ENCODE results near the gene GUCY1A2. TPM values are rescaled to one million over a fixed set of nuclear protein-coding genes. Genes with fewer than 3 reads are reported as not detected.

GUCY1A2 gene
- total RNA-seq, 2 donors from 2014 or later = 3.7 to 5.3 TPM

GRCh38 chr11:106821826-106822225, 196.4 kb downstream of the GUCY1A2 start:
- no peaks in the 10 kb centered on the region for H3K9me3 ChIP-seq (ENCODE audit: control insufficient read depth, low read length)
- no peaks in the 10 kb centered on the region for H3K27me3 Mint-ChIP-seq (ENCODE audit: insufficient read depth)
- no peak overlapping the region for H3K4me3 Mint-ChIP-seq
- H3K27ac Mint-ChIP-seq = no peak overlapping the region
- no peak overlapping the region for H3K4me3 ChIP-seq (ENCODE audit: low read length)
- no peaks in the 10 kb centered on the region for H3K9me3 Mint-ChIP-seq
- DNase-seq = no peak
- no peaks in the 10 kb centered on the region for H3K36me3 Mint-ChIP-seq (ENCODE audit: low read depth)
- no peaks in the 10 kb centered on the region for H3K36me3 ChIP-seq (ENCODE audit: control insufficient read depth, insufficient read depth, low read length)
- TF ChIP-seq CTCF (conservative IDR thresholded peaks at IDR 0.05) = no peak
- 88% methylated on average over 1 of the region's 2 CpGs; no CpG with 5 or more reads in 1 of the 2 experiments for WGBS, 2 experiments (ENCODE audit: insufficient coverage in 1 of 2, insufficient read length in 1 of 2)
- no peak overlapping the region for H3K27ac ChIP-seq (ENCODE audit: low read depth, low read length)
- no peaks in the 10 kb centered on the region for H3K4me1 ChIP-seq (ENCODE audit: control insufficient read depth, insufficient read depth, low read length)
- peaks cover 22% of the 10 kb centered on the region for H3K4me1 Mint-ChIP-seq
- no peaks in the 10 kb centered on the region for H3K27me3 ChIP-seq (ENCODE audit: control insufficient read depth, insufficient read depth, low read length, poor library complexity, severe bottlenecking)
- H3K9ac ChIP-seq (ENCODE audit: extremely low read depth, low read length, poor library complexity, severe bottlenecking) = no peak overlapping the region

GRCh38 chr11:106821291-106821690, 197.0 kb downstream of the GUCY1A2 start:
- Histone ChIP-seq H3K9me3 (ENCODE audit: control insufficient read depth, low read length) (no peaks in the 10 kb centered on the region), H3K36me3 (ENCODE audit: control insufficient read depth, insufficient read depth, low read length) (no peaks in the 10 kb centered on the region), H3K4me1 (ENCODE audit: control insufficient read depth, insufficient read depth, low read length) (no peaks in the 10 kb centered on the region), H3K27me3 (ENCODE audit: control insufficient read depth, insufficient read depth, low read length, poor library complexity, severe bottlenecking) (no peaks in the 10 kb centered on the region), H3K27ac (ENCODE audit: low read depth, low read length) (no peak overlapping the region), H3K4me3 (ENCODE audit: low read length) (no peak overlapping the region), H3K9ac (ENCODE audit: extremely low read depth, low read length, poor library complexity, severe bottlenecking) (no peak overlapping the region)
- H3K4me1 Mint-ChIP-seq = peaks cover 26% of the 10 kb centered on the region
- no peaks in the 10 kb centered on the region for H3K27me3 Mint-ChIP-seq (ENCODE audit: insufficient read depth)
- 67% methylated on average over 1 of the region's 1 CpG; no CpG with 5 or more reads in 1 of the 2 experiments for WGBS, 2 experiments (ENCODE audit: insufficient coverage in 1 of 2, insufficient read length in 1 of 2)
- H3K4me3 Mint-ChIP-seq = no peak overlapping the region
- TF ChIP-seq CTCF (conservative IDR thresholded peaks at IDR 0.05) = no peak
- H3K27ac Mint-ChIP-seq = no peak overlapping the region
- H3K9me3 Mint-ChIP-seq = no peaks in the 10 kb centered on the region
- DNase-seq = peak; percentile 46
- H3K36me3 Mint-ChIP-seq (ENCODE audit: low read depth) = no peaks in the 10 kb centered on the region

- Mint-ChIP-seq H3K9me3 (no peaks in the 10 kb centered on the region), H3K4me3 (no peak overlapping the region), H3K4me1 (peaks cover 25% of the 10 kb centered on the region), H3K27me3 (ENCODE audit: insufficient read depth) (no peaks in the 10 kb centered on the region), H3K36me3 (ENCODE audit: low read depth) (no peaks in the 10 kb centered on the region), H3K27ac (no peak overlapping the region)
- Histone ChIP-seq H3K27me3 (ENCODE audit: control insufficient read depth, insufficient read depth, low read length, poor library complexity, severe bottlenecking) (no peaks in the 10 kb centered on the region), H3K4me3 (ENCODE audit: low read length) (no peak overlapping the region), H3K9ac (ENCODE audit: extremely low read depth, low read length, poor library complexity, severe bottlenecking) (no peak overlapping the region), H3K36me3 (ENCODE audit: control insufficient read depth, insufficient read depth, low read length) (no peaks in the 10 kb centered on the region), H3K9me3 (ENCODE audit: control insufficient read depth, low read length) (no peaks in the 10 kb centered on the region), H3K27ac (ENCODE audit: low read depth, low read length) (no peak overlapping the region), H3K4me1 (ENCODE audit: control insufficient read depth, insufficient read depth, low read length) (no peaks in the 10 kb centered on the region)
- no peak for TF ChIP-seq CTCF (conservative IDR thresholded peaks at IDR 0.05)
- DNase-seq = no peak
- WGBS, 2 experiments (ENCODE audit: insufficient coverage in 1 of 2, insufficient read length in 1 of 2) = 92 to 96% methylated on average over 4 to 5 of the region's 5 CpGs
These were observed 199.8 kb downstream of the GUCY1A2 start for GRCh38 chr11:106818443-106818842.

All from endodermal cell (in vitro differentiated cells).